ENCODE measurements around the gene IGF2BP2.

IGF2BP2 gene

GRCh38 chr3:185737740-185738680, 86.8 kb downstream of the IGF2BP2 start:
- no peak for TF ChIP-seq GABPA (IDR thresholded peaks at IDR 0.05; ENCODE audit: low read depth)
- TF ChIP-seq SPI1 (IDR thresholded peaks at IDR 0.05; ENCODE audit: borderline replicate concordance, low read depth): no peak
- TF ChIP-seq REST (IDR thresholded peaks at IDR 0.05; ENCODE audit: insufficient replicate concordance, low read depth): no peak
- TF ChIP-seq POLR2AphosphoS5 (IDR thresholded peaks at IDR 0.05; ENCODE audit: low read depth): no peak
- TF ChIP-seq, protein P1, sequence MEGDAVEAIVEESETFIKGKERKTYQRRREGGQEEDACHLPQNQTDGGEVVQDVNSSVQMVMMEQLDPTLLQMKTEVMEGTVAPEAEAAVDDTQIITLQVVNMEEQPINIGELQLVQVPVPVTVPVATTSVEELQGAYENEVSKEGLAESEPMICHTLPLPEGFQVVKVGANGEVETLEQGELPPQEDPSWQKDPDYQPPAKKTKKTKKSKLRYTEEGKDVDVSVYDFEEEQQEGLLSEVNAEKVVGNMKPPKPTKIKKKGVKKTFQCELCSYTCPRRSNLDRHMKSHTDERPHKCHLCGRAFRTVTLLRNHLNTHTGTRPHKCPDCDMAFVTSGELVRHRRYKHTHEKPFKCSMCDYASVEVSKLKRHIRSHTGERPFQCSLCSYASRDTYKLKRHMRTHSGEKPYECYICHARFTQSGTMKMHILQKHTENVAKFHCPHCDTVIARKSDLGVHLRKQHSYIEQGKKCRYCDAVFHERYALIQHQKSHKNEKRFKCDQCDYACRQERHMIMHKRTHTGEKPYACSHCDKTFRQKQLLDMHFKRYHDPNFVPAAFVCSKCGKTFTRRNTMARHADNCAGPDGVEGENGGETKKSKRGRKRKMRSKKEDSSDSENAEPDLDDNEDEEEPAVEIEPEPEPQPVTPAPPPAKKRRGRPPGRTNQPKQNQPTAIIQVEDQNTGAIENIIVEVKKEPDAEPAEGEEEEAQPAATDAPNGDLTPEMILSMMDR (IDR thresholded peaks at IDR 0.05; ENCODE audit: insufficient read depth, low read length): no peak
- no peak for DNase-seq (ENCODE audit: low read depth in 1 of 2, low spot score in 1 of 2)
- no peak overlapping the region for H3K4me3 ChIP-seq (replicated peaks; ENCODE audit: insufficient read depth, low read length)
- H3K27me3 ChIP-seq (ENCODE audit: insufficient read depth, poor library complexity, severe bottlenecking): peaks cover 5% of the 10 kb centered on the region
- no peak overlapping the region for H3K27ac ChIP-seq (replicated peaks)

GRCh38 chr3:185737020-185737419, 87.8 kb downstream of the IGF2BP2 start:
- peaks cover 5% of the 10 kb centered on the region for H3K27me3 ChIP-seq (ENCODE audit: insufficient read depth, poor library complexity, severe bottlenecking)
- H3K4me3 ChIP-seq (replicated peaks; ENCODE audit: insufficient read depth, low read length): no peak overlapping the region
- no peak overlapping the region for H3K27ac ChIP-seq (replicated peaks)
- TF ChIP-seq POLR2AphosphoS5 (IDR thresholded peaks at IDR 0.05; ENCODE audit: low read depth) (no peak), SPI1 (IDR thresholded peaks at IDR 0.05; ENCODE audit: borderline replicate concordance, low read depth) (no peak), GABPA (IDR thresholded peaks at IDR 0.05; ENCODE audit: low read depth) (no peak), REST (IDR thresholded peaks at IDR 0.05; ENCODE audit: insufficient replicate concordance, low read depth) (no peak)
- TF ChIP-seq, protein P1 (IDR thresholded peaks at IDR 0.05; ENCODE audit: insufficient read depth, low read length): no peak
- DNase-seq (ENCODE audit: low read depth in 1 of 2, low spot score in 1 of 2): no peak

DNA sequence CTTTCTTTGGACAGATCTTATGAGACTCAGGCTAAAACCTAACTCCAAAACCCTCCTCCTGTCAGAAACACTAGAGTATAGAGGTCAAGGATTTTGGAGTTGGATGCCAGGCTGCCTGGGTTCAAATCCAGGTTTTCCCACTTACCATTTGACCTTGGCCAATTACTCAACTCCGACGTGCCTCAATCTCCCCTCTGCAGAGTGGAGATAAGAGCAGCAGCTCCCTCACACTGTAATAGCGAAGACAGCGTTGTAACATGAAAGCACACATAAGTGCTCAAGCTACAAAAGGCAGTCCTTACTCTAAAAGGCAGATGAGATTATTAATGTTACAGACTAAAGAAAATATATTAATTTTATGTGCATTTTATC, 90.1 kb downstream of the IGF2BP2 start:
- DNase-seq (ENCODE audit: low read depth in 1 of 2, low spot score in 1 of 2): no peak
- TF ChIP-seq, protein P1 (IDR thresholded peaks at IDR 0.05; ENCODE audit: insufficient read depth, low read length): no peak
- TF ChIP-seq REST (IDR thresholded peaks at IDR 0.05; ENCODE audit: insufficient replicate concordance, low read depth) (no peak), GABPA (IDR thresholded peaks at IDR 0.05; ENCODE audit: low read depth) (no peak), POLR2AphosphoS5 (IDR thresholded peaks at IDR 0.05; ENCODE audit: low read depth) (no peak), SPI1 (IDR thresholded peaks at IDR 0.05; ENCODE audit: borderline replicate concordance, low read depth) (no peak)
- Histone ChIP-seq H3K27me3 (ENCODE audit: insufficient read depth, poor library complexity, severe bottlenecking) (peaks cover 2% of the 10 kb centered on the region), H3K27ac (replicated peaks) (no peak overlapping the region), H3K4me3 (replicated peaks; ENCODE audit: insufficient read depth, low read length) (no peak overlapping the region)

All from HL-60 (cell line).